Effector CD8-positive, alpha-beta T cell (primary cell): ENCODE results near the gene PRR23E.

Source experiments
- DNase-seq: peaks from one replicate; lab custom pipeline; 2025; lab: John Stamatoyannopoulos, UW
- total RNA-seq, 4 experiments: gene quantifications; one replicate each; lab custom pipeline; 2026; lab: John Stamatoyannopoulos, UW

The PRR23E gene, protein sequence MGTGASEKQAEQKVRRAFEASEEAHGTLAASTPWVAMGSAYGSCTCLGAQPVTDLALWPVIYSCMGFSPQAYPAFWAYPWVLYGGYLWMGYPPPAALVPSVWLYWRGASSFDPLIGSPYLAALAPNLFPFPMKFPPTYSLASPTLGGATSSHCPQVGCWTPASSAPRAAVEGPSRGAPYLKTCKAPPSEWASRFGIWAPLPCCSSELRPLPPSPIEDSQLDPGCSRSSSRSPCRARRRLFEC
- total RNA-seq: 0 reads per million in 4 experiments

DNA sequence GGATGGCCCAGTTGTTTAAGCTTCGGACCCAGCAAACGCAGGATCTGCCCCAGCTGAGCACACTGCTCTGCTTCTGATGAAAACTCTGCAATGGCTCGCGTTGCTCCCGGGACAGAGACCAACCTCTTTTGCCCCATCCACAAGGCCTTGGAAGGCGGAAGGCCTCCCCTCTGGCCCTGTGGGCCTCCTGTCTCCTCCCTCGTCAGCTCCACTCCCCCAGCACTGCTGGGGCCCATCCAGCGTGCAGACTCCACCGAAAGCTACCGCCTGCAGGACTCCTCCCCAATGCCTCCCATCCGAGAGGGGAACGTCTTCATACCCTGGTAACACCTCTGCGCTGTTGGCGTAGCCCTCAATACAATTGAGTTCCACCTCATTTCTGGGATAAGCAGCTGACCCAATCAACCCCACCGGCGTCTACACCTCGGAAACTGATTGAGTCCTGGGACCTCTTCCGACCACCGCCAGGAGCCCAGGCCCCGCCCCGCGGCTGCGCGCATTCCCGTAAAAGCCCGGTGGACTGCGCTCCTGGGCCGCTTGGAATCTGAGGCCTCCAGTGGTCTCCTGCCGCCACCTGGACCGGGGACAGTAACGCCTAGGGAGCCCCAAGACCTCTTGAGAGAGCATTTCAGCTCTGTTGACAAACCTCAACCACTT lies at the start of gene PRR23E:
Gene PRR23E (plus strand): TSS at position 556 of the 657 bp plus-strand sequence. CDS start 3,555 bp downstream, outside the sequence.
- no peak for DNase-seq

DNA sequence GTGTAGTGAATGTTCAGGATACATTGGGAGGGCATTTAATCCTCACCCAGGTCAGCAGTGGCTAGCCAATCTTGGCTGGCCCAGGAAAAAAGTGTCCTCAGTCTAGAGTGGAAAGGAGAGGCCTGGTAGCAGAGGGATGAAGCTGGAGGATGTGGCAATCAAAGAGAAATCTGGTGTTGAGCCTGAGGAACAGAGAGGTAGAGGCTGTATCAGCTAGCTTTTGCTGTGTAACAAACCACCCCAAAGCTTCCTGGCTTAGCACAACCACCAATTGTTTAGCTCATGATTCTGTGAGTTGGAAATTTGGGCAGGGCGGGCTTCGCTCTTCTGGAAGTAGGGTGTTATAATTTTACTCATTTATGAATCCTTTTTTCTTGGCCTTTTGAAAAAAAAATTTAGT lies 49.8 kb upstream of the PRR23E start:
- no peak for DNase-seq

DNA sequence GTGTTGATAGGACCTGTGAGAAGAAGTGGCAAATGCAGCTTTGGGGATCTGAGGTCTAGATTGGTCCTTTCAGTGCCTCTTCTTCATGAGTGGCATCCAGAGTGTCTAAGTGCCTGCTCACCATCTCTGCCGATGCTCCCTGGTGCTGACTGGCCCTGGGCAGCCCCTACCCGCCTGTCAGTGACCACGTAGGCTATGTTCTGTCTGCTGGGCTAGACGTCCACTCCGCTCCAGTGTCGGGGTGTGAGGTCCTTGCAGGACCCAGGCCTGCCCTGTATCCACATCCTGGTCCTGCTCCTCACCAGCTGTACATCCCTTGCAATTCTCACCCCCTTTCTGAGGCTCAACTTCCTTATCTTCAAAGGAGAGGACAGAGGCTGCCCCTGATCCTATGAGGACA lies 48.3 kb upstream of the PRR23E start:
- DNase-seq: no peak

DNA sequence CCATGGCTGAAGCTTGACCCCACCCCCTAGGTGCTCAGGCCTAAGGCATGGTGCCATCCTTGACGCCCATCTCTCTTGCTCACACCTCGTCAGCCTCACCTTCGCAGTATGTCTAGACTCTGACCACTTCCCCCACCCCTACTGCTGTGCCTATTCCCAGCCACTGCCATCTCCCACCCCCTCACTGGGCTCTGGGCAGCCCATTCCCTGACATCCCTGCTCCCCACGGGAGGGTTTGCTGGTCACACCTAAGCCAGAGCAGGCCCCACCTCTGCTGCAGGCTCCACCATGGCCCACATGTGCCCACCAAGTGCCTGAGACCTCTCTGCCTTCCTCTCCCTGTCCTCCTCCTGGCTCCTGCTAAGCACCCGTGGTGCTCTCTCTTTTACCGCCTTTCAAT lies 47.7 kb upstream of the PRR23E start:
- no peak for DNase-seq

DNA sequence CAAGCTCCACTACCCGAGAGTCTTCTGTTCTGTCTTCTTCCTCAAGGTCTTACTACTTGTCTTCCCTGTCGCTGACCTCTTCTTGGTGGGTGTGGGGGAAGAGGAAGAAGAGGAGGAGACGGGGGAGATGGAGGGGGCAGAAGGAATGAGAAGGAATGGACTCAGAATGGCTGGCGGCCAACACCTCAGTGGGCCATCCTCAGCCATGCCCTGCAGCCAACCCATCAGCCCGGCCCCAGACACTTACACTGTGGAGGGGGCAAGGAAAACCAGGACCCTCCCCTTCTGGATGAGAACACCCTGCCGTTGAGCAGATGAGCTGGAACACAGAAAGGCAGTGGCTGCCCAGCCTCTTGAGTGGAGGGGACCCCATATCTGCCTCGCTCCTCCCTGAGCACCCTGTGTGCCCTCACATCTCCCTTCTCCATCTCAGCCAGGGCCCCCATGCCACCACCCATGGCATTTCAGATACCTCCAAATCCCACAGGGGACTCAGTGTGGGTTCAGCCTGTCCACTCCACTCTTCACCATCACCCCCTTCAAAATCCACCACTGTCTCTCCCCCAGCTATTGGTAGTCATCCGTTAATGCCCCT lies 45.5 kb upstream of the PRR23E start:
- no peak for DNase-seq

DNA sequence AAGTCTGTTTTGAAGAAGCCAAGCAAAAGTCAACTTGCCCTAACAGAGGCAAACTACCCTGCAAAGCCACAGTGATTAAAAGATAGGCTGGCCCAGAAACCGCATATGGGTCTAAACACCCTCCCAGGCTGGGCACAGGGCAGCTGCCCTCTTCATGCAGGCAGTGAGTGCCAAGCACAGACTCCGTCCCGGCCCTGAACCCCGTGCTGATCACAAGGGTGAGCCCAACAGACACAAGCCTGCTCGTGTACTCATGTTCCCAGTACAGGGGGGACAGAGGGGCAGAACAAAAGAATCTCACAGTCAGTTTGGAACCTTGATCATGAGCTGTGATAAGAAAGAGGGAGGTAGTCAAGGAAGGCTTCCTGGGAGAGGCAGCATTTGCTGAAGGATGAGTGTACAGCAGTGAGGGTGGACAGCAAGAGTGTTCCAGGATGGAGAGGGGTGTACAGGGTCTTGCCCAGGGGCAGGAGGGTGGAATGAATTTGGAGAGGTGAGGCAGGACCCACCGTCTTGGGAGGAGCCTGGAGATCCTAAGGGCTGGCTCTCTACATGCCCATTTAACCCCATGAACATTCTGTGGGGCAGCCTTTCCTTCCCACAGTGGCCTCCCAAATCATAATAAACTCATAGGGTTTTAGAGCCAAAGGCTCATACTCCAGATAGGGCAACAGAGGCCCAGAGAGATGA lies 43.2 kb upstream of the PRR23E start:
- DNase-seq: no peak

DNA sequence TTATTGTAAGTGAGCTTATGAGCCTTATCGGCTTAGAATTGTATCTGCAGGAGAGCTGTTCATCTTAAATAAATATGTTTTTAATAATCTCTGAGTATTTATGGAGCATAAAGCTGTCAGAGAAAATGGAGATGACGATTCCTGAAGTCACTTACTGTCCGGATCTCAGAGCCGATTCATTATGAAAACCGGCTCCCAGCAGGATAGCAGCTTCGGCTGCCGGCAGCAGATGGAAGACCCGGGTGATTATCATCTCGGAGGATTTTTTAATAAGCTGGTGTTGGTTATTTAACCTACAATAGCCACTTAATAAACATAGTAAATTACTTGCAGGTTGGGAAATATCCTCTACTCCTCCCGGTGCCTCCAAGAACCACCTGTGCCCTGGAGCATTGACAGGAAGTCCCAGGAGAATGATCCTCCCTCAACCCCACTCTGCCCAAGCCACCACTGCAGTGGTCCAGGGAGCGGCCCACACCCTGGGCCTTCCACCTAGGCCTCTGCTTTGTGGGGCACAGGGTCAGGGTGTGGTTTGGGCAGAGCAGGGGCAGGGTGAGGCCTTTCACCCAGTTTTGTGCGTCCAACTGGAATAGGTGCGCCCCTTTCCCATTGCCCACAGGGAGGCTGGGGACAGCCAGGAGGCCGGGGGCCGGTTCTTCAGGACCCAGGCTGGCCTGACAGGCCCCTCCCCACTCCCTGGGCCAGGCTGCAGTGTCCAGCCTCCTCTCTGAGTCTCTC lies 42.2 kb upstream of the PRR23E start:
- DNase-seq: no peak

DNA sequence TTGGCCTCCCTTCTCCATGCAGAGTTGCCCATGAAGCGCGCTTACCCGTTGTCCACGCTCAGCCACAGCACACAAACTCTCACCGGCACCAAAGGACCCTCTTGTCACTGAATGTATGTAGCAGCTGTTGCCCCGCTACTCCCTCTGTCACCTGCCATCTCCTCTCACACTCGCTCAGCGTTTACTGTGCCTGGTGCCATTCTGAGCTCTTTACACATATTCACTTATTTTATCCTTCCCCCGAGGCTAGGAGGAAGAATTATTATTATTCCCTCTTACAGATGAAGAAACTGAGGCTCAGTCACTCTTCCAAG lies 41.7 kb upstream of the PRR23E start:
- no peak for DNase-seq

DNA sequence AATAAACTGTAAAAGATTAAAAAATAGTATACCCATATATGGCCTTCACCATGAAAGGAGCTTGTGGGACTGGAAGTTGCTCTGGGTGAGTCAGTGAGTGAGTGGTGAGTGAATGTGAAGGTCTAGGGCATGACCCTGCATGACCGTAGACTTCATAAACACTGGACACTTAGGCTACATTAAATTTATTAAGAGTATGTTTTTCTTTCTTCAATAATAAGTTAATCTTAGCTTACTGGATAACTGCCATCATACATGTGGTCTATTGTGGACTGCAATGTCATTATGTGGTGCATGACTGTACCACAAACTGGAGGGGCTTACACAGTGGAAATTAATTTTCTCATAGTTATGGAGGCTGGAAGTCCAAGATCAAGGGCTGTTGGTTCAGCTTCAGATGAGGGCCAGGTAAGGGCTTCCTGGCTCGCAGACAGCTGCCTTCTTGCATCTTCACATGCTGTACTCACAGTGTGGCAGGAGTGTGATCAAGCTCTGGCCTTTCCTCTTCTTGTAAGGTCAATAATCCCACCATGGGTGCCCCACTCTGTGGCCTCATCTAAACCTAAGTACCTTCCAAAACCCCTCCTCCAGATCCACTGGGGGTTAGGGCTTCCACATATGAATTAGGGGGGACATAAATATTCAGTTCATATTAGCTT lies 40.8 kb upstream of the PRR23E start:
- no peak for DNase-seq

DNA sequence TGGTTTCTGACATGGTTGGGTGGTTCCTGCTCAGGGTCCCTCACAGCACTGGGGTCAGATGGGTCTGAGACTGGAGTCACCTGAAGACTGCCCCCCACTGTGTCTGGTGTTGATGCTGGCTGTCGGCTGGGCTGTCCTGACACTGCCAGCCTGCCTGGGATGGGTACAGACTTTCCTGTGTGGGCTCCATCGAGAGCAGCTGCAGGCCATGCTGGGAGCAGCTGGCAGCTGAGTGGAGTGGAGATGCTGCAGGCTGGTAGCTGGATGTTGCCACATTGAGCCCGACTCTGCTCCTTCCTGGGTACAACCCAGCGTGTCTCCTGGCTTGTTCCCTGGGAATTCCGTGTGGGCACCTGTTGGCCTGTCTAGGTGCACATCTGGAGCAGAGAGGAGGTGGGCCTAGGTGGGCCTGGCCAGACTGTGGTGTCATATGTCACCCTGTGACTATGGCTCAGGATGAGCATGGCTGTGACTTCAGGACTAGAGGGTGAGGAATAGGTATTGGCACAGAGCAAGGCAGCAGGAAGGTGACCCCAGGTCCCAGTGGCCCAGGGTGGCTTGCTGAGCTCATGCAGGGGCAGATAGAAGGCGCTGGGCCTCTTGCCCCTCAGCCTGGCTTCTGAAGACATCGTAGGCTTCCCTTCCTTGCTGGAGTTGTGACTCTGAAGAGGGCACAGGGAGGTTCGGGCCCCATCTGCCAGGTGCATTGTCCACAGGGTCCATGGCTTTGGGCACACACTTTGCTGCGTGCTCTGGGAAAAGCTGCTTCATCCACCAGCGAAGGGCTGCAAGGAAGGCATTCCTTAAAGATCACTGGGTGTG lies 40.0 kb upstream of the PRR23E start:
- DNase-seq: no peak

DNA sequence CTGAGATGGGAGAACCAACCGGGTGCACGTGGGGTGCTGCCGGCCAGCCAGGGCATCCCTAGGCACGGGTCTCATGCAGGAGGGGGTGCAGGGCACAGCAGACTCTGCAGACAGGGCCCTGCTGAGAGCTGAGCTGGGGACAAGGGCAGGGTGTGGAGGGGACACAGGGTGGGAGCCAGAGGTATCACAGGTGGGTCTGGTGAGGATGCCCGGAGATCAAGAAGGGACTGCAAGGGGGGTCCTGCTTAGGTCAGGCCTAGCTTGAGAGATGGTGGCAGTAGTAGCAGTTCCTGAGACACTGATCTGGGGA lies 39.5 kb upstream of the PRR23E start:
- DNase-seq: no peak

DNA sequence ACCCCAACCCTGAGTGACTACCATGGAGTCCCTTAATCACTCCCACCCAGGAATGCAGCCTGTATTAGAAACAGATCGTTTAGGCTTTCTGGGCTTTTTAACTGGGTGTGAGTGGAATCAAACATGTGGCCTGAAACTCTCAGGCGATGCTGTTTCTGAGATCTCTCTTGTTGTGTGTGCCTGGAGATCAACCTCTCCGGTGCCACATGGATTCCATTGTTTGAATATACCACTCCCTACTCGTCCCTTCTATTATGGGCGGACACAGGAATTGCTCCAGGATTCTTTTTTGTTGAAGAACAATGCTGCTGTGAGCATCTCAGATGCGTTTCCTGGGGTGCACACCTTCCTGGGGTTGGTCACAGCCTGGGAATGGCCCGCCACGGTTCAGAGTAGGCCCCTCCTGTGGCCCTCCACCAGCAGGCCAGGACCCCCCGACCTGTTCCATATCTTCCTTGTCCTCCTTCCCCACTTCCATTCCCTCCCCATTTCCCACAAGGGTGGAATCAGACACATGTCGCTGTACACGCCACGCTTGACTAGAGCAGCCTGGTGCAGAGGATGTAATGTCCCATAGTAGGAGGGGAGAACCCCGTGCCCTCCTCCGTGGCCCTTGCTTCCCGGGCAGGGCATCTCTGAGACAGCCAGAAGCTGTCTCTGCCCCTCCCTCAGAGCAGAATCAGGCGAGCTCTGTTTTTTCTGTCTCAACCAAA lies 36.4 kb upstream of the PRR23E start:
- no peak for DNase-seq

DNA sequence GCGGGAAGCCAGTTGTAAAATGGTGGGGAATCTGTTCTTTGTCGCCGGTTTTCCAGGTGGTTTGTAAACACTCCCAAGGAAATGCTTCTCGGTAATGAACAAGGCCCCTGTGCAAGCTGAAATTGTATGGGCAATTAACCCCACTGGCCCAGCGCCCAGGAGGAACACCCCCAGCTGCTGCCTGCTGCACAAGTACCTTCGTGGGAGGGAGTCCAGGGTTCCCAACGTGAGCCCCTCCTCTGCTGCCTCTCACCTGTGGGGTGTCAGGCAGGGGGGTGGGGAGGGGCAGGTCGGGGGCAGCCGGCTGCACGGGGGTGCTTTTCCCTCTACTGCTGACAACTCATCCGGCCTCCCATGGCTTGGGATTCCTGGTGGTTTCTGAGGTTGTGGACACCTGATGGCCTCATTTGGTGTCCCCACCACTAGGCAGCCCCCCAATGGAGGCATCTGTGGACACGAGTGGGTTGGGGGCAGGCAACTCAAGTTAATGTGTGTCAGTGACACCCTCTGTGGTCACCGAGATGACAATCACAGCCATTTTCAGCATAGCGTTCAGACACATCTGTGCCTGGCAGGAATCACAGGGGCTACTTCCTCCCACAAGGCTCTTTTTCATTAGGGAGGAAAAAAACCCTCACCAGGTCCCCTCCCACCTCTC lies 35.6 kb upstream of the PRR23E start:
- no peak for DNase-seq

DNA sequence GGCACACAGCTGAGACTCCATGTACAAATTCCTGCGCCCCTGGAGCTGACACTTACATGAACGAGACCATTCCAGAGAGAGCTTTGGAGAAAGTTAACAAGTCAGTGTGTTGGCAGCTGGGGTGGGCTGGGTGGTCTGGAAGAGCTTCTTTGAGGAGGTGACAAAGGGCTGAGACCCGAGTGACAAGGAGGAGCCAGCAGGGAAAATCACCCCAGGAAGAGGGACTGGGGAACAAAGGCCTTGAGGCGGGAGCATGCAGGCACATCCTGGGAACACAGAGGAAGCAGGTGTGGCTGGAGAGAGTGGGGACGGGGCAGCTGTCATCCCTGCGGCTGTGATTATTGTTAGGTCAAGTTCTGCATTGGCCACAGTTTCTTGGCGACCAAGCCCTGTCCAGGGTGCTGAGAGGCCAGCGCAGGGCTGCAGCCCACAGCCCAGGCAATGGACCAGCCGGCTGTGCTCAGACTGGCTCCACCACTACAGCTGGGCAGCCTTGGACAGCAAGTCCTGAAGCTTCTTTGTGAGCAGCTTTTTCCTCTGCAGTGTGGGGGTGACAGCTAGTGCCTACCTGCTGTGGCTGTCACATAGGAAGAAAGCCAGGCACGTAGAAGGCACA lies 34.2 kb upstream of the PRR23E start:
- no peak for DNase-seq

DNA sequence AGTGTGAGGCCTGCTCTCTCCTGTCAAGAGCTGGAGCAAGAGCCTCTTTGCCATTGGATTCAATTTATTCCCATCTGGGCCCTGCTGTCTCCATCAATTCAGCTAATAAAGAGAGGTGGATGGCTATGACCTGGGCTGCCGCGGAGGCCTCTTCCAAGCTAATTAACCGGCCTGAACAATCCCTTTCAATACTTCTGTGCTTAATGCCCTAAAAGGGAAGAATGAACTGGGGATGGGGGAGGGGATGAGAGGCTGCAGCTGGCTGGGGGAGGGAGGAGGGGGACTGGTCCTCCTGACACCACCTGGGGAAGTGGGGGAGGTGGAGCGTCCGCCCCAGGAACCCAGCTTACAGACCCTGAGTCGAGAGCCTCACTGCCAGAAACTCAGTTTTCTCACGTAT lies 33.4 kb upstream of the PRR23E start:
- no peak for DNase-seq

DNA sequence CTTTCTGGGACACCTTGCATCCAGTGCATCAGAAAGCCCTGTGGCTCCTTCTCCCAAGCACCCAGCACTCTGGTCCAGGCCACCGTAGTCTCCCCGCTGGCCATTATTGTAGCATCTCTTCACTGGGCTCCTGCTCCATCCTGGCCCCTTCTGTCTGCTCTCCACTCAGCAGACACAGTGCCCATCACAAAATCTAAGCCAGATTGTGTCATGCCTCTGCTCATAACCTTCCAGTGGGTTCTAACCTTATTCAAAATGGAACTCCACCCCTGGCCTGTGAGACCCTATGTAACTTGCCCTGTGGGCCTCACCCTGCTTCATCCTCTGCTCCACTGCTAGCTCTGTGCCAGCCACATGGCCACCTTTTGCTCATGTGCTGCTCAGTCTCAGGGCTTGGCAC lies 31.7 kb upstream of the PRR23E start:
- DNase-seq: no peak

DNA sequence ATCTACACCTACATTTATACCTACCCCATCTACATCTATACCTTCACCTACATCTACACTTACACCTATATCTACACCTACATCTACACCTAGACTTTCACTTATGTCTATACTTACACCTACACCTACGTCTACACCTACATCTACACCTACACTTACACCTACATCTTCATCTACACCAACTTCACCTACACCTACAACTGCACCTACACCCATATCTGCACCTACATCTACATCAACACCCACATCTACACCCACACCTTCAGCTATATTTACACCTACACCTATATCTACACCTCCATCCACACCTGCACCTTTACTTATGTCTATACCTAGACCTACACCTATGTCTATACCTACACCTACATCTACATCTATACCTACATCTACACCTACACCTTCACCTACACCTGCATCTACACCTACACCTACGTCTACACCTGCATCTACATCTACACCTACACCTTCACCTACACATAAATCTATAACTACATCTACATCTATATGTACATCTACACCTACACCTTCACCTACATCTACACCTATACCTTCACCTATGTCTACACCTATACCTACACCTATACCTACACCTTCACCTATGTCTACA lies 30.9 kb upstream of the PRR23E start:
- DNase-seq: no peak

DNA sequence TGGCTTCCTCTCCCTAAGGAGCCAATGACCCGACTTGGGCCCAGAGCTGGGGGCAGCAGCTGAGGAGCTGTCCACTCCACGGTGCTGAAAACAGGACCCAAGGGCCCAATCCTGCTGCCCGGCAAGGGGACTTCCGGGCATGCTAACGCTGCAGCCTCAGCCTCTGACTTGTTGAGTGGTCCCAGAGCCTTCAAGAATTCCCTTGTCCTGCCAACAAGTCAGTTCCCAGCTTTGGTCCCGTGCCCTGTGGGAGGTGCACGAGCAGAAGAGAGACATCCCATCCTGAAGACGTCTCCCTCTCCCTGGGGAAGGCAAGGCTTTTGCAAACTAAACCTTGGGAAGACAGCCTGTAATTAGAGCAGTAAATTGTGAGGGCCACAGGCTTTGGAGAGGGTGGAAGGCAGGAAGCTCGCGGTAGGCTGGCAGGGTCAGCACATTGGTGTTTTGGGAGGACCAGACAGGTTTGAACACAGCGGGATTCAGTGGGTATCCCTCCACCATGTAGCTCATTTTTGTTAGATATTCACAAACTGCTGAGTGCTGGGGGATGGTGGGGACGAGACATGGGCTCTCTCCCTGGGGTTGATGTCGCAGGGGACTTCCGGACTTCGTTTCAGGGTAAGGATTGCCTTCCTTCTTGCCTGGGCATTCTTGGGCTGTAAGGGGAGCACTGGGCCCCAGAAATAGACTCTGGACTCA lies 29.8 kb upstream of the PRR23E start:
- DNase-seq: no peak
